ENCODE data around the gene ABCC1.
A peak's percentile ranks its signal among the peaks of the same experiment; 100 is the strongest.

ABCC1 gene

DNA sequence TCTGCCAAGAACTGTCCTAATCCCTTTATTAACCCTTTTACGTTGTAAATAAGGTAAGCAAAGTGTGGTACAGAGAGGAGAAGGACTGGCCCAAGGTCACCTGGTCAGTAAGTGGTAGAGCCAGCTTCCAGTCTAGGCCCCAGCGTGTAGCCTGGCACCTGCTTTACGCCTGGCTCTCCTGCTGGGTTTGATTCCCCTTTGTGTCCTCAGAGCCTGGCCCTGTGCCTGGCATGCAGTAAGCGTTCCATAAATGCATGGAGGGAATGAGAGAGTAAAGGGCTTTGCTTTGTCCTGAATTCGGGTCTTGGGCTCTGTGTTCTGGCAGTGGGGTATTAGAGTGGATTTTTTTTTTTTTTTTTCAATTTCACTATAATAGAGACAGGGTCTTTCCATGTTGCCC lies 62.7 kb downstream of the ABCC1 start:
- Histone ChIP-seq H3K14ac (ENCODE audit: low read length) (no peak overlapping the region), H3K9me3 (ENCODE audit: insufficient read depth, low read depth, low read length) (no peaks in the 10 kb centered on the region), H3K79me2 (ENCODE audit: control insufficient read depth, insufficient read depth, low read length, poor library complexity) (no peaks in the 10 kb centered on the region), H3K36me3 (ENCODE audit: control insufficient read depth in 1 of 2, insufficient read depth in 2 of 2, low read length in 2 of 2) (peaks cover 4 to 15% of the 10 kb centered on the region in 2 experiments), H3K79me1 (ENCODE audit: low read length) (peaks cover 2% of the 10 kb centered on the region), H2AFZ (ENCODE audit: insufficient read depth, low read length, poor library complexity) (no peak overlapping the region), H4K8ac (ENCODE audit: low read depth, low read length) (no peak overlapping the region), H3K4me2 (ENCODE audit: low read length) (no peak overlapping the region), H3K27me3 (ENCODE audit: insufficient read depth, low read length) (no peaks in the 10 kb centered on the region), H3K4me3 (ENCODE audit: low read depth, low read length) (no peak overlapping the region), H3K4ac (ENCODE audit: low read depth, low read length) (no peak overlapping the region), H3K9ac (ENCODE audit: low read length) (no peak overlapping the region), H3K18ac (ENCODE audit: low read length) (no peak overlapping the region), H2BK5ac (ENCODE audit: low read depth, low read length, poor library complexity) (no peak overlapping the region), H2BK12ac (ENCODE audit: low read length) (no peak overlapping the region), H4K12ac (ENCODE audit: low read depth, low read length) (no peak overlapping the region), H3K23ac (ENCODE audit: low read length) (no peak overlapping the region), H4K91ac (ENCODE audit: low read depth, low read length) (no peak overlapping the region), H2AK5ac (ENCODE audit: low read length) (no peak overlapping the region), H3K4me1 (ENCODE audit: control insufficient read depth in 1 of 2, insufficient read depth in 2 of 2, low read length in 2 of 2) (peaks cover 4 to 6% of the 10 kb centered on the region in 2 experiments), H2BK120ac (ENCODE audit: insufficient read depth, low read length, poor library complexity) (no peak overlapping the region), H3K27ac (ENCODE audit: low read depth, low read length) (no peak overlapping the region)
- no CpG with 5 or more reads among the region's 5 CpGs for WGBS (ENCODE audit: extremely low coverage, insufficient coverage, insufficient read length)
- DNase-seq: no peak

GRCh38 chr16:16013812-16014211 lies 64.4 kb downstream of the ABCC1 start:
- peak overlapping the region; percentile 54 for H2BK120ac ChIP-seq (ENCODE audit: insufficient read depth, low read length, poor library complexity)
- no peak overlapping the region for H3K14ac ChIP-seq (ENCODE audit: low read length)
- H3K79me1 ChIP-seq (ENCODE audit: low read length): peaks cover 2% of the 10 kb centered on the region
- H3K4me1 ChIP-seq (ENCODE audit: control insufficient read depth in 1 of 2, insufficient read depth in 2 of 2, low read length in 2 of 2): peaks cover 2 to 3% of the 10 kb centered on the region in 2 experiments
- peaks cover 6 to 17% of the 10 kb centered on the region in 2 experiments for H3K36me3 ChIP-seq (ENCODE audit: control insufficient read depth in 1 of 2, insufficient read depth in 2 of 2, low read length in 2 of 2)
- no CpG with 5 or more reads among the region's 6 CpGs for WGBS (ENCODE audit: extremely low coverage, insufficient coverage, insufficient read length)
- H3K9me3 ChIP-seq (ENCODE audit: insufficient read depth, low read depth, low read length): no peaks in the 10 kb centered on the region
- H4K91ac ChIP-seq (ENCODE audit: low read depth, low read length): no peak overlapping the region
- H2AFZ ChIP-seq (ENCODE audit: insufficient read depth, low read length, poor library complexity): no peak overlapping the region
- no peaks in the 10 kb centered on the region for H3K27me3 ChIP-seq (ENCODE audit: insufficient read depth, low read length)
- H2BK5ac ChIP-seq (ENCODE audit: low read depth, low read length, poor library complexity): no peak overlapping the region
- H3K79me2 ChIP-seq (ENCODE audit: control insufficient read depth, insufficient read depth, low read length, poor library complexity): no peaks in the 10 kb centered on the region
- H2BK12ac ChIP-seq (ENCODE audit: low read length): no peak overlapping the region
- DNase-seq: no peak
- no peak overlapping the region for H3K23ac ChIP-seq (ENCODE audit: low read length)
- H3K18ac ChIP-seq (ENCODE audit: low read length): peak overlapping the region; percentile 56
- H3K27ac ChIP-seq (ENCODE audit: low read depth, low read length): no peak overlapping the region
- no peak overlapping the region for H3K9ac ChIP-seq (ENCODE audit: low read length)
- H3K4me3 ChIP-seq (ENCODE audit: low read depth, low read length): no peak overlapping the region
- no peak overlapping the region for H2AK5ac ChIP-seq (ENCODE audit: low read length)
- H4K12ac ChIP-seq (ENCODE audit: low read depth, low read length): no peak overlapping the region
- H4K8ac ChIP-seq (ENCODE audit: low read depth, low read length): no peak overlapping the region
- H3K4me2 ChIP-seq (ENCODE audit: low read length): no peak overlapping the region
- no peak overlapping the region for H3K4ac ChIP-seq (ENCODE audit: low read depth, low read length)

DNA sequence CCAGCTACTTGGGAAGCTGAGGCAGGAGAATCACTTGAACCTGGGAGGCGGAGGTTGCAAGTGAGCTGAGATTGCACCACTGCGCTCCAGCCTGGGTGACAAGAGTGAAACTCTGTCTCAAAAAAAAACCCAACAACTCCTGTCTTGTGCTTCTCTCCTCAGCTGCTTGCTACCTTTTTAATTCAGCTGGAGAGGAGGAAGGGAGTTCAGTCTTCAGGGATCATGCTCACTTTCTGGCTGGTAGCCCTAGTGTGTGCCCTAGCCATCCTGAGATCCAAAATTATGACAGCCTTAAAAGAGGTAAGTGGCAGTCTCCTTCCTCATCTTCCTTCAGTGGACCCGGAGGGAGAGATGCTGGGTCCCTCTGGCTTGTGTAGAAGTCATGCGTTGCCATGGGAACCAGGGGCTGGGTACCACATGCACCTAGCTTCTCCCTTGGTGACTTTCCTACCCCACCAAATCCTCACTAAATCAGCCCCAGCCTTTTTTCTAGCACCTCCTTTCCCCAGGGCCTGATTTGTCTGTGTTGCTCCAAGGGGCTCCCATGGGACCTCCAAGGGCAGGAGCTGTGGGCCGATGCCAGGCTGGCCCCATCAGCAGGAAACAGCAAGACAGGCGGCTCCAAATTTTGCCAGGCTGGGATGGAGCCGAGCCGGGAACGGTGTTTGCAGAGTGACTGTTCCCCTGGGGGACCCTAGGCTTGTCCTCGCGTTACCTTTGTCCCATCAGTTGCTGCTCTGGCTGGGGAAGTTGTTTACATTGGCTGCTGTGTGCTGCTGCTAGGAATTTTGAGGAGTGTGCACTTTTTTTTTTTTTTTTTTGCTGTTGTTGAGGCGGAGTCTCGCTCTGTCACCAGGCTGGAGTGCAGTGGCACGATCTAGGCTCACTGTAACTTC lies 65.2 kb downstream of the ABCC1 start:
- H3K9me3 ChIP-seq (ENCODE audit: insufficient read depth, low read depth, low read length): no peaks in the 10 kb centered on the region
- no peak for DNase-seq
- H2BK12ac ChIP-seq (ENCODE audit: low read length): no peak overlapping the region
- no peak overlapping the region for H3K4ac ChIP-seq (ENCODE audit: low read depth, low read length)
- no CpG with 5 or more reads among the region's 14 CpGs for WGBS (ENCODE audit: extremely low coverage, insufficient coverage, insufficient read length)
- no peak overlapping the region for H3K4me3 ChIP-seq (ENCODE audit: low read depth, low read length)
- no peak overlapping the region for H3K9ac ChIP-seq (ENCODE audit: low read length)
- H3K79me2 ChIP-seq (ENCODE audit: control insufficient read depth, insufficient read depth, low read length, poor library complexity): no peaks in the 10 kb centered on the region
- H2BK120ac ChIP-seq (ENCODE audit: insufficient read depth, low read length, poor library complexity): no peak overlapping the region
- H2AK5ac ChIP-seq (ENCODE audit: low read length): no peak overlapping the region
- H4K91ac ChIP-seq (ENCODE audit: low read depth, low read length): no peak overlapping the region
- H2AFZ ChIP-seq (ENCODE audit: insufficient read depth, low read length, poor library complexity): no peak overlapping the region
- H4K8ac ChIP-seq (ENCODE audit: low read depth, low read length): no peak overlapping the region
- H3K4me1 ChIP-seq (ENCODE audit: control insufficient read depth in 1 of 2, insufficient read depth in 2 of 2, low read length in 2 of 2): peaks cover 2 to 3% of the 10 kb centered on the region in 2 experiments
- no peak overlapping the region for H3K23ac ChIP-seq (ENCODE audit: low read length)
- no peaks in the 10 kb centered on the region for H3K27me3 ChIP-seq (ENCODE audit: insufficient read depth, low read length)
- H3K14ac ChIP-seq (ENCODE audit: low read length): no peak overlapping the region
- no peak overlapping the region for H2BK5ac ChIP-seq (ENCODE audit: low read depth, low read length, poor library complexity)
- H3K79me1 ChIP-seq (ENCODE audit: low read length): peaks cover 2% of the 10 kb centered on the region
- H4K12ac ChIP-seq (ENCODE audit: low read depth, low read length): no peak overlapping the region
- H3K36me3 ChIP-seq (ENCODE audit: control insufficient read depth in 1 of 2, insufficient read depth in 2 of 2, low read length in 2 of 2): peaks cover 6 to 20% of the 10 kb centered on the region in 2 experiments
- H3K18ac ChIP-seq (ENCODE audit: low read length): no peak overlapping the region
- H3K27ac ChIP-seq (ENCODE audit: low read depth, low read length): no peak overlapping the region
- no peak overlapping the region for H3K4me2 ChIP-seq (ENCODE audit: low read length)

DNA sequence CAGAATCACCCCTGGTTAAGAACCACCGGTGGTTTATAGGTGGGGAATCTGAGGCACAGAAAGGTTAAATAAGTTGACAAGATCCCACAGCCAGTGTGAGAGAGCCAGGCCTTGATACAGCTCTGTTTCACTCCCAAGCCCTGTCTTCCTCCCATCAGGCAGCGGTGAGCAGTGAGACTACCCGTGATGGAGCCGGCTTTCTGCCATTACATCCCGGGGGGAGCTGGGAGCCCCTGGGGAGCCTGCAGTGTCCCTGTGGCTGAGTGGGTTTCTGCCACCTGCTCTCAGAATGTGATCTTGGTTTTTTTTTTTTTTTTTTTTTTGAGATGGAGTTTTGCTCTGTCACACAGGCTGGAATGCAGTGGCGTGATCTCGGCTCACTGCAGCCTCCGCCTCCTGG lies 66.4 kb downstream of the ABCC1 start:
- Histone ChIP-seq H3K9me3 (ENCODE audit: insufficient read depth, low read depth, low read length) (no peaks in the 10 kb centered on the region), H2AFZ (ENCODE audit: insufficient read depth, low read length, poor library complexity) (no peak overlapping the region), H3K79me2 (ENCODE audit: control insufficient read depth, insufficient read depth, low read length, poor library complexity) (no peaks in the 10 kb centered on the region), H3K4ac (ENCODE audit: low read depth, low read length) (no peak overlapping the region), H3K27me3 (ENCODE audit: insufficient read depth, low read length) (no peaks in the 10 kb centered on the region), H4K12ac (ENCODE audit: low read depth, low read length) (no peak overlapping the region), H3K27ac (ENCODE audit: low read depth, low read length) (no peak overlapping the region), H2AK5ac (ENCODE audit: low read length) (no peak overlapping the region), H3K4me3 (ENCODE audit: low read depth, low read length) (no peak overlapping the region), H3K23ac (ENCODE audit: low read length) (no peak overlapping the region), H3K4me1 (ENCODE audit: control insufficient read depth in 1 of 2, insufficient read depth in 2 of 2, low read length in 2 of 2) (peaks cover 2 to 3% of the 10 kb centered on the region in 2 experiments), H3K4me2 (ENCODE audit: low read length) (no peak overlapping the region), H4K91ac (ENCODE audit: low read depth, low read length) (no peak overlapping the region), H3K9ac (ENCODE audit: low read length) (no peak overlapping the region), H2BK120ac (ENCODE audit: insufficient read depth, low read length, poor library complexity) (no peak overlapping the region), H3K79me1 (ENCODE audit: low read length) (peaks cover 2% of the 10 kb centered on the region), H4K8ac (ENCODE audit: low read depth, low read length) (no peak overlapping the region), H2BK12ac (ENCODE audit: low read length) (no peak overlapping the region), H3K36me3 (ENCODE audit: control insufficient read depth in 1 of 2, insufficient read depth in 2 of 2, low read length in 2 of 2) (peaks cover 7 to 24% of the 10 kb centered on the region in 2 experiments), H3K18ac (ENCODE audit: low read length) (no peak overlapping the region), H3K14ac (ENCODE audit: low read length) (no peak overlapping the region), H2BK5ac (ENCODE audit: low read depth, low read length, poor library complexity) (no peak overlapping the region)
- DNase-seq: no peak
- no CpG with 5 or more reads among the region's 8 CpGs for WGBS (ENCODE audit: extremely low coverage, insufficient coverage, insufficient read length)

All from trophoblast cell (in vitro differentiated cells and primary cell).